Epithelial cell of proximal tubule (primary cell): ENCODE measurements around the gene MOB3A. TPM values are rescaled to one million over a fixed set of nuclear protein-coding genes. Genes with fewer than 3 reads are reported as not detected.

Source experiments
- DNase-seq: peaks from one replicate; pipeline ENCODE4 v3.0.0-alpha.2; 2011; ENCODE audit warnings: low read depth
- H3K4me3 ChIP-seq: 2 replicates; pipeline ENCODE4 v1.5.1; 2011; ENCODE audit warnings: low read depth, mild to moderate bottlenecking, low read length
- CTCF ChIP-seq: conservative IDR thresholded peaks from 2 replicates; pipeline ENCODE4 v1.5.1; 2012; ENCODE audit warnings: low read depth, mild to moderate bottlenecking, low read length
- total RNA-seq: library from RNA; depleted of rRNA; stranded (reverse); fragments of >200 nt; gene quantifications from 2 replicates; pipeline ENCODE4 v1.2.3, GENCODE V29; 2015

MOB3A gene
- total RNA-seq, 1 donor from 2014 or later: 29.9 TPM

GRCh38 chr19:2055931-2056836 is 39.9 kb downstream of the MOB3A start:
- H3K4me3 ChIP-seq: peak overlapping the region; percentile 7
- DNase-seq: no peak
- peak; percentile 10 for TF ChIP-seq CTCF

GRCh38 chr19:2054763-2055162 is 41.4 kb downstream of the MOB3A start:
- TF ChIP-seq CTCF: no peak
- no peak for DNase-seq
- H3K4me3 ChIP-seq: no peak overlapping the region

GRCh38 chr19:2053601-2054389 is 42.3 kb downstream of the MOB3A start:
- H3K4me3 ChIP-seq: no peak overlapping the region
- no peak for DNase-seq
- no peak for TF ChIP-seq CTCF

- H3K4me3 ChIP-seq: peak overlapping the region; percentile 48
- no peak for DNase-seq
- TF ChIP-seq CTCF: no peak
These were observed 44.1 kb downstream of the MOB3A start for GRCh38 chr19:2051773-2052704.

- peak; percentile 49 for TF ChIP-seq CTCF
- no peak for DNase-seq
These were observed 44.9 kb downstream of the MOB3A start, which contains the start of gene MKNK2 for GRCh38 chr19:2050991-2051772. Gene MKNK2 (minus strand): TSS chr19:2051244. CDS start chr19:2050851, 393 bp downstream.

More at GRCh38 chr19:2050991-2051772, 44.9 kb downstream of the MOB3A start, which contains the start of gene MKNK2:
- peak within 1 kb of the TSS; percentile 94 for H3K4me3 ChIP-seq
